SU-DHL-6 (cell line): Measurements from ENCODE around the gene ANGPTL8.

Source experiments
- CTCF ChIP-seq: fragments of 200-600 bp; sonication (generic); IDR thresholded peaks from one replicate; pipeline ENCODE4 v1.5.1; 2017; ENCODE audit warnings: antibody characterized with exemption, mild to moderate bottlenecking, low read length, moderate library complexity; ENCODE audit not compliant: insufficient read depth, poor library complexity, severe bottlenecking
- EZH2phosphoT487 ChIP-seq: fragments of 200-600 bp; sonication (generic), shearing (Covaris generic); conservative IDR thresholded peaks from 2 replicates; pipeline ENCODE4 v1.6.1; 2018; ENCODE audit warnings: mild to moderate bottlenecking, antibody characterized with exemption, low read length, moderate library complexity, mixed read lengths

GRCh38 chr19:11191934-11192333 is 47.5 kb upstream of the ANGPTL8 start:
- TF ChIP-seq CTCF (no peak), EZH2phosphoT487 (no peak)
